Forelimb muscle (tissue), 1 donor: Measurements from ENCODE around the gene PPP2R2D. TPM values are rescaled to one million over a fixed set of nuclear protein-coding genes. Genes with fewer than 3 reads are reported as not detected.
"Not testable (repeated sequence)": the region's sequence is repeated elsewhere in the genome, so short reads cannot be mapped to it uniquely, and the experiment has no call there.

Source experiments
- DNase-seq: peaks from one replicate; pipeline ENCODE4 v3.0.0-alpha.2; 2013; ENCODE audit warnings: low read depth
- polyA plus RNA-seq: library from polyadenylated mRNA; unstranded; fragments of 120-200 nt; gene quantifications from one replicate; pipeline ENCODE4 v1.2.1, GENCODE V29; 2013; ENCODE audit not compliant: insufficient read length

The PPP2R2D gene
- polyA plus RNA-seq, 1 donor, result 29.8 TPM

- DNase-seq, result no peak
These were observed 47.7 kb downstream of the PPP2R2D start for GRCh38 chr10:131948501-131948900.

- no peak for DNase-seq
These were observed 48.4 kb downstream of the PPP2R2D start for GRCh38 chr10:131949041-131949862.

- not testable (repeated sequence) for DNase-seq
These were observed 49.1 kb downstream of the PPP2R2D start for GRCh38 chr10:131949908-131950307.

- DNase-seq, result no peak
These were observed 53.7 kb downstream of the PPP2R2D start for GRCh38 chr10:131954356-131954965.

GRCh38 chr10:131955591-131956340, 55.0 kb downstream of the PPP2R2D start:
- DNase-seq, result no peak

- DNase-seq, result no peak
These were observed 59.0 kb downstream of the PPP2R2D start for GRCh38 chr10:131959841-131960240.

- no peak for DNase-seq
These were observed 59.8 kb downstream of the PPP2R2D start for GRCh38 chr10:131960631-131961046.

- no peak for DNase-seq
These were observed 60.4 kb downstream of the PPP2R2D start for GRCh38 chr10:131961047-131961776.

- no peak for DNase-seq
These were observed 61.2 kb downstream of the PPP2R2D start for GRCh38 chr10:131961777-131962662.

GRCh38 chr10:131963350-131963749, 62.5 kb downstream of the PPP2R2D start:
- no peak for DNase-seq

GRCh38 chr10:131963811-131964210, 63.0 kb downstream of the PPP2R2D start:
- no peak for DNase-seq

- DNase-seq, result no peak
These were observed 63.5 kb downstream of the PPP2R2D start for GRCh38 chr10:131964298-131964697.

GRCh38 chr10:131968949-131969348, 68.1 kb downstream of the PPP2R2D start:
- DNase-seq, result no peak

- no peak for DNase-seq
These were observed 70.1 kb downstream of the PPP2R2D start for GRCh38 chr10:131970946-131971345.

- no peak for DNase-seq
These were observed 70.8 kb downstream of the PPP2R2D start for GRCh38 chr10:131971591-131971990.

- peak; percentile 16 for DNase-seq
These were observed 71.8 kb downstream of the PPP2R2D start for GRCh38 chr10:131972474-131973071.

GRCh38 chr10:131973160-131973951, 72.5 kb downstream of the PPP2R2D start:
- DNase-seq, result no peak

GRCh38 chr10:131974034-131974817, 73.4 kb downstream of the PPP2R2D start:
- no peak for DNase-seq

GRCh38 chr10:131975003-131975402, 74.2 kb downstream of the PPP2R2D start:
- no peak for DNase-seq
